Activated CD8-positive, alpha-beta memory T cell treated with anti-CD3 and anti-CD28 coated beads, Interleukin-2, amount 50 U/mL, for 48 hours (primary cell): ENCODE results near the gene PDCD1.
"Not testable (repeated sequence)": the region's sequence is repeated elsewhere in the genome, so short reads cannot be mapped to it uniquely, and the experiment has no call there.

Source experiments
- DNase-seq: peaks from one replicate; pipeline ENCODE4 v3.0.0-alpha.2; 2020

Gene PDCD1

DNA sequence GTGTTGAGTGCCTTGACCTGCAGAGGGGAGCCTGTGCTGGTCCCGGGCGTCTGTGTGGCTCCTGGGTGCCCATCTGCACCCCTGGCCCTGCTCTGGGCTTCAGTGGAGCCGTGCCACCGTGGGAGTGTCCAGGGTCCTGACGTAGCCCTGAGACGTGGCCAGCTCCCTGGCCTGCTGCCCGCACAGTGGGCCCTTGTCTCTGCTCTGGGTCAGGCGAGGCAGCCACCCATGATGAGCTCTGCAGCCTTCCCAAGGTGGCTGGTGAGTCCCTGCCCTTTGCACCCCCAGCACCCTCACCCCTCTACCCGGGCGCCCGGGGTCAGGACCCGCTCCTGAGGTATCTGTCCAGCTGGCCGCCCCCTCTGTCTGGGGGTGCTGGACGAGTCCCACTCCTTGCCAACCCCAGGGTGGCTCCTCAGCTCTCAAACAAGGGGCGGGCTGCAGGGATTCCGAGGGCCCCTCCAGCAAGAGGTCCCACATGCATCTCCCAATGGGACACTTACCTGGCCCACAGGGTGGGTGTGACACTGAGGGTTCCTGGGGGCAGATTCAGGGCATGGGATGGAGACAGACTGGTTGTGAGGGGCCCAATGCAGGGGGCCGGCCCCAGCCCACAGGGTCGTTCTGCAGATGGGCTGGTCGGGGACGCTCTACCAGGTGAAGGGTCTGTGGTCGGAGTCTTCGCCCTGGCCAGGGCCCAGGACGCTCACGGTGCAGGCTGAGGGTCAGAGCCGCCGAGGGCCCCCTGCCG lies 47.3 kb downstream of the PDCD1 start:
- no peak for DNase-seq

DNA sequence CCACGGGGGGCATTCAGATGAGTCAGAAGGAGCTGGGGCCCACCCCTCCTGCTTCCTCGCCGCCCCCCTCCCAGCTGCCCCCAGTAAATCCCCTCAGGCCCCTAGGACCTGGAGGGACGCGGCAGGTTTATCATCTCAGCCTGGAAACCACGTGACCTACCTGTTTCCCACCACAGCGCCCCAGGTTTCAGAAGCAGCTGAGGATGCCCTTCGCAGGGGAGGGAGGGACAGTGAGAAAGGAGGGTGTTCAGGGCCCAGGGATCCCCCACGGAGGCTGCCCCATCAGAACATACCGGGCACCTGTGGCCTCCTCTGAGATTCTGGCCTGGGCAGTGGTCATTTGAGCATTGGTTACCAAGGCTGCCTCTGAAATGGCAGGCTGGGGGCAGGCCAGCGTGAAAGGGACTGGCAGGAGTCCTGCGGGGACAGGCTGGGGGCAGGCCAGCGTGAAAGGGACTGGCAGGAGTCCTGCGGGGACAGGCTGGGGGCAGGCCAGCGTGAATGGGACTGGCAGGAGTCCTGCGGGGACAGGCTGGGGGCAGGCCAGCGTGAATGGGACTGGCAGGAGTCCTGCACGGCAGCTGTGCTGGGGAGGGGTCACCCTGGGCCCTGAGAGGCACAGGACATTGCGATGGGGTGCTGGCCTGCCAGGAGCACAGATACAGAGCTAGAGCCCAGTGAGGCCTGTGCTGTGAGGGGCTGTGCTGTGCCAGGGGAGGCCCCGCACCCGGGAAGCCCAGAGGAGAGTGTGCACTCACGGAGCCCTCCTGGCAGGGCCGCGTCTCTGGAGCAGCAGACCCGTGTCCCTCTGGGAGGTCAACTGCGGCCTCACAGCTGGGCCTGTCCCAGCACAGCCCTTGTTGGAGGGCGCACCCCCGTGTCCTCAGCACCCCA lies 48.1 kb downstream of the PDCD1 start:
- no peak for DNase-seq

DNA sequence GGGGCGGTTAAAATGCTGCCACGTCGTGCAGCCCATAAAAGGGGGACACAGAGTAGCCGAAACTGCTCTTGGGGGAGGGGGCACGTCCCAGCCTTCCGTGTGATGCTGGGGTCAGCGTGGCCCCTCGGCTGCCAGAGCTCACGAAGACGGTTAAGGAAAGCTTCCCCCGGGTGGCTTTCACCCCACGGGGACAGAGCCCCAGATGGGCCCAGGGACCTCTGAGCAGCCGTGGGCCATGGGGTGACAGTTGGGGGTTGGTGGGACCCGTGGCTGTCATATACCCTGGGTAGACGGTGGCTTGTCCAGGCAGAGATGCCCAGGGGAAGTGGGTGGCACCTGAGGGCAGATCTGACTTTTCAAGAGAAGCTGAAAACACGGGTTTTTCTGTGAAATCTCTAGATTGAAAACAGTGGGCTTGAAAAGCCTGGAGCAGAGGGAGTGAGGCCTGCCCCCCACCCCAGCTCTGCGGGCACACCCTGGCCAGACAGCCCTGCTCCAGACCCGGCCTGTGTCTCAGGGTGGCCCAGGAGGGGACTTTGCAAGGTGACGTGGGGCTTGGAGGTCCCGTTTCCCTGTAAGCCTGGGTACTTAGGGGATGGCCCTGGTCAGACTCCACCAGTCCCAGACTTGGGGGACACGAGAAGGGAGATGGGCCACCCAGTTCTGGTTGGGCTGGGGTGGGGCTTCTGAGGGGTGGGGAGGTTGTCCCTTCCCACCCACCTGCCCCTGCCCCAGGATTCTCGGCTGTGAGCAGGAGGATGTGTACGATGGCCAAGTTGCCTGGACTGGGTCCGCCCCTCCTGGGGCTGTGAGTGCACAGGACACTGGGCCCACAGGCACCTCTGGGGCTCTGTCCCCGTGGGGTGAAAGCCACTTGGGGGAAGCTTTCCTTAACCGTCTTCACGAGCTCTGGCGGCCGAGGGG lies 49.0 kb downstream of the PDCD1 start:
- no peak for DNase-seq

DNA sequence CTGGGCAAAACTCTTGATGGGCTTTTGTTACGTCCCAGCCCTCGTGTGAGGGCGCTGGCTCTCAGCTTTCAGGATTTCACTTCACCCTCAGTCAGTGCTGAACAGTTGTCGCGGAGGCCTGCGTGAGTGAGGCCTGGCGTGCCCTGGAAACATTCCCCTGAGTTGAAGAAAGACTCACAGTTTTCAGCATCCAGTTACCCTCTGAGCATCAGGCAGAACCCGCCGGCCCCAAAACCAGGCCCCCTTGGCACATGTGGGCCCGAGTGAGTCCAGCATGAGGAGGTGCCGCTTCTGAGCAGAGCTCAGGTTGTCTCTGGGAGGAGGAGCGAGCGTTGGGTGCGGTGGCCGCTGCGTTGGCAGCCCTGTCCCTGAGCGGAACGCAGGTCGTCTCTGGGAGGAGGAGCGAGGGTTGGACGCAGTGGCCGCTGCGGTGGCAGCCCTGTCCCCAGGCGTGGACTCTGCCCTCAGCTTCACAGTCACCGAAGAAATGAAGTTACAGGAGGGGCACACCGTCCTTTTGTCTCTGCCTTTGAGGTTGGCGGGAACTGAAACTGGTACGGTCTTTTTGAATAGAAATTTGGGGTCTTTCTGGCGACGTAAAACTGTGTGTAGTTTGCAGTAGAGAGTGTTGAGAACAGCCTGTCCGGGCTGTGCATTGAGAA lies 49.8 kb downstream of the PDCD1 start, which contains the start of gene NEU4:
NEU4 (plus strand) TSS at position 473 of the 662 bp plus-strand sequence. CDS start 5,292 bp downstream, outside the sequence.
- no peak for DNase-seq

DNA sequence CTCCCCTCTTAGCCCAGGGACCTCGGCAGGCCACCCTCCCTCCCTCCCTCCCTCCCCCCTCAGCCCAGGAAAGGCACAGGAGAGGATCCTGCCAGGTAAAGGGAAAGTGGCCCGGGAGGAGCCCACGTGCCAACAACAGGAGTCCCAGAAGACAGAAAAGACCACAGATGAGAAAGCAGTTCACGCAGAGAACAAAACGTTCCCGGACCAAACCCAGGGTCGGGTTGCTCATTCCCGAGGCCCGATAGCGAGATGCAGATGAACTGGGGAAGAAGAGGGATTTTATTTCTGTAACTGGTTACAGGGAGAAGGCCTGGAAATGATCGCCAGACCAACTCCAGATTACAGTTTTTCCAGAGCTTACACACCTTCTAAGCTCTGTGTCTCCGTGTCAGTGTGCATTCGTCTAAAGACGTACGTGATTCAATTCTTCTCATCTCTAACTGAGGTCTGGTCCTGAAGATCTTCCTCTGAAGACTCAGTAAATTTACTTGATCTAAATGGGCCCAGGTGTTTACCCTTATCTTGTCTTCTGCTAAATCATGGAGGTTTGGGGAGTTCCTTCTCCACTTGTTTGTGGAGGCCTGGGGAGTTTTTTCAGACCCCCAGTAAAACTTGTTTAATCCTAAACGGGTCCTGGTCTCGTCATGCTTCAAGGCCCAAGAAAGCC lies 50.5 kb downstream of the PDCD1 start:
- no peak for DNase-seq

DNA sequence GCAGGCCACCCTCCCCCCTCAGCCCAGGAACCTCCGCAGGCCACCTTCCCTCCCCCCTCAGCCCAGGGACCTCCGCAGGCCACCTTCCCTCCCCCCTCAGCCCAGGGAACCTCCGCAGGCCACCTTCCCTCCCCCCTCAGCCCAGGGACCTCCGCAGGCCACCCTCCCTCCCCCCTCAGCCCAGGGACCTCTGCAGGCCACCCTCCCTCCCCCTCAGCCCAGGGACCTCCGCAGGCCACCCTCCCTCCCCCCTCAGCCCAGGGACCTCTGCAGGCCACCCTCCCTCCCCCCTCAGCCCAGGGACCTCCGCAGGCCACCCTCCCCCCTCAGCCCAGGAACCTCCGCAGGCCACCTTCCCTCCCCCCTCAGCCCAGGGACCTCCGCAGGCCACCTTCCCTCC lies 52.5 kb downstream of the PDCD1 start:
- not testable (repeated sequence) for DNase-seq

DNA sequence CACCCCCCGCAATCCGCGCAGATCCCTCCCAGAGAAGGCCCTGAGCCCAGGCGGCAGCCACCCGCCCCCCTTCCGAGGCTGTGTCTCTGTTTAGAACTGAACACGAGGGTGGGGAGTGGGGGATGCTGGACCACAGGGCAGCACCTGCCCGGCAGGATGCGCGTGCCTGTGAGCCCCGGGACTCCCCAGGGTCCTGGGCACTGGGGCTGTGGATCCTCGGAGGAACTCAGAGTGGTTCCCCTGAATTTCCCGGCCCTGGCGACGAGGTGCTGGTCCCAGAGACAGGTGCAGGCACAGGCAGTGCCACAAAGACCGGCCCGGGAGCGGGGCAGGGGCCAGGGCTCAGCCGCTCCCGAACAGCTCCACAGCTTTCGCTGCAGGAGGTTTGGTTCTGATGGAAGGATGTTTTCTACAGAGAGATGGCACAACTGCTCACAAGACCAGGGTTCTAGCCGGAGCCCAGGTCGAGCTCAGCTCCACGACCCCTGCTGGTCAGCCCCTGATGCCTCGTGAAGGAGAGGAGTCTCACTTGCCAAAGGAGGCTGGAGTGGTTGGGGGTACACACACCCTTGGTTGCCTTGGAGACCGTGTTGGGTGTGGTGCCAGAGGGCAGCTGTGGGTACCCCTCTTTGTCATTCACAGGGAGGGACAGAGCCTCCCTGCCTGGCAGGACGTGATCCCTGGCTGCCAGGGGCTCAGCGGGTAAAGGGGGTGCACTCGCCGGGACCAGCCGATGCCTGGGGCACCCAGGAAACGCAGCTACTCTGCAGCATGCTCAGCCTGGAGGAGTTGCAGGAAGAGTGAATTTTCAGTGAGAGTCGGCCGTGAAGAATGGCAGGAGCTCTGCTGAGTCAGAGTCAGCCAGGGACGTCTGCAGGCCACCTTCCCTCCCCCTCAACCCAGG lies 54.1 kb downstream of the PDCD1 start:
- peak; percentile 73 for DNase-seq

DNA sequence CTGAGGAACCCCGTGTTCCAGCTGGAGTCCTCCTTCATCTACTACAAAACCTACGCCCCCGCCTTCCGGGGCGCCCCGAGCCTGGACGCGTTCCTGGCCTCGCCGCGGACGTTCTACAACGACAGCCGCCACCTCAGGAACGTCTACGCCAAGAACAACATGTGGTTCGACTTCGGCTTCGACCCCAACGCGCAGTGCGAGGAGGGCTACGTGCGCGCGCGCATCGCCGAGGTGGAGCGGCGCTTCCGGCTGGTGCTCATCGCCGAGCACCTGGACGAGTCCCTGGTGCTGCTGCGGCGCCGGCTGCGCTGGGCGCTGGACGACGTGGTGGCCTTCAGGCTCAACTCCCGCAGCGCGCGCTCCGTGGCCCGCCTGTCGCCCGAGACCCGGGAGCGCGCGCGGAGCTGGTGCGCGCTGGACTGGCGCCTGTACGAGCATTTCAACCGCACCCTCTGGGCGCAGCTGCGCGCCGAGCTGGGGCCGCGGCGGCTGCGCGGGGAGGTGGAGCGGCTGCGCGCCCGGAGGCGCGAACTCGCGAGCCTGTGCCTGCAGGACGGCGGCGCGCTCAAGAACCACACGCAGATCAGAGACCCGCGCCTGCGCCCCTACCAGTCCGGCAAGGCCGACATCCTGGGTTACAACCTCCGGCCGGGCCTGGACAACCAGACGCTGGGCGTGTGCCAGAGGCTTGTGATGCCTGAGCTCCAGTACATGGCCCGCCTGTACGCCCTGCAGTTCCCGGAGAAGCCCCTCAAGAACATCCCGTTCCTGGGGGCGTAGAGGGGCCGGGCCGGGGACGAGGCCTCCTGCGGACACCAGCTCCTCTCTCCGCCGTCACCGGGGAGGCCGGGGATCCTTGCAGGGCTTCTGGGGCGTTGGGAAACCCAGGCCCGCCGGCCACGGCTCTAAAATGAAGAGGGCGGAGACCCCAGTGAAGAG lies 55.0 kb downstream of the PDCD1 start:
- DNase-seq: peak; percentile 80

DNA sequence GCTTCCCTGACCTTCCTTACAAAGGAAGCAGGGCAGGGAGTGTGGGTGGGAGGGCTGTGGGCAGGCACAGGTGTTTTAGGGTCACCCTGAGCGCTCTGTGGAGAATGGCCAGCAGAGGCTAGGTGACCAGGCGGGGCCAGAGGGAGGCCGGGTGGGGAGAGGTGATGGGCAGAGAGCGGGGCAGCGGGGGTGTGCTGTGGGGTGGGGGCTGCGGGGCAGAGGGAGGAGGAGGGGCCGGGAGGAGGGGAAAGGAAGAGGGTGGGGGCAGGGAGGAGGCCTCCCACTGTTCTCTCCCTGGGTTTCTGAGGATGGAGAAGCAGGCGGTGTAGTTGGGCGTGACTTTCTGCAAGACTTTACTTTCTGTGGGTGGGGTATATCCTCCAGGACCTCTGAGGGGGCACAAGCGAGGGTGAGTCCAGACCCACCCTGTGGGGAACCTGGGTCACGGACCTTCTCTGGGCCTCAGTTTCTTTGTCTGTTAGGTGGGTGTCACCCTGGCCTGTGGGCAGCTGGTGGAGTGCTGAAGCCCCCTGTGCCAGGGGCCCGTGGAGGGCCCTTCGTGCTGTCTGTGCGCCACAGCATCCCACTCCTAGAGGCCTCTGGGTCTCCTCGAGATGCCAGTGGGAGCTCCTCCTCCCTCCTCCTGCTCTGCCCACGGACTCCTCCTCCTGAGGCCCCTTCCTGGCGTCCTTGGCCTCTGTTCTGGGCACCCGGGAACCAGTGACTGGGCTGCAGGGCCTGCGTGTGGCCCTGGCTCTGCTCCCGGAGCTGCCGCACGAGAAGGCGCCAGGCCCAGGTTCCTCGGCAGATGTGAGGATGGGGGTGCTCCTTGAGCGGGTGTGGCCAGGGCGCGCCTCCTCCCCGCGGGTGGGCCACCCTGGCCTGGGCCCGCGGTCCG lies 56.0 kb downstream of the PDCD1 start:
- peak; percentile 53 for DNase-seq

DNA sequence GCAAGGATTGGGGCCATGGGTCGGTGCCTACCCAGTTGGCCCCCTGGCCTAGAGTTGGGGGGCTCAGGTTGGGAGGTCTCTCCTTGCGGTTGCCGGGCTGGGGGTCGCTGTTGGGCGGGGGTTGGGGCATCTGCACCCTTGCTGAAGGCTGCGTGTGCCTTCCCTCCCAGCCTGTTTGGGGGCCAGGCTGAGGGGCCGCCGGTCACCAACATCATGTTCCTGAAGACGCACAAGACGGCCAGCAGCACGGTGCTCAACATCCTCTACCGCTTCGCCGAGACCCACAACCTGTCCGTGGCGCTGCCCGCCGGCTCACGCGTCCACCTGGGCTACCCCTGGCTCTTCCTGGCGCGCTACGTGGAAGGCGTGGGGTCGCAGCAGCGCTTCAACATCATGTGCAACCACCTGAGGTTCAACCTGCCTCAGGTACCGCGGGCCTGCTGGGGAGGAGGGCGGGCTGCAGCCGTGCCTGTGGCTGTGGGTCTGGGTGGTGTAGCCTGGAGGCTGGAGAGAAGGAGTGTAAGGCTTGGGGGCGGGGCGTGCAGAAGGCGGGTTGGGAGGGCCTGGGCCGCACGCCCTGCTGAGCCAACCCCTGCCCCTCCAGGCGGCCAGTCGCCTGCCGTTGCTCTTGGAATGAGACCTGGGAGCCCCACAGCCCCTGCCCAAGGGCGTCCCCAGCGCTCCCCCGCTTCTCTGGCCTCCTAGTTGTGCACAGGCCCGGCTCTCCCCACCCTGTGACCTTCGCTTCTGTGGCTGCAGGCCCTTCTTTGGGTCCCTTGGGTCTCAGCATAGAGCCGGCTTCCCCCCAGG lies 56.9 kb downstream of the PDCD1 start:
- DNase-seq: no peak

DNA sequence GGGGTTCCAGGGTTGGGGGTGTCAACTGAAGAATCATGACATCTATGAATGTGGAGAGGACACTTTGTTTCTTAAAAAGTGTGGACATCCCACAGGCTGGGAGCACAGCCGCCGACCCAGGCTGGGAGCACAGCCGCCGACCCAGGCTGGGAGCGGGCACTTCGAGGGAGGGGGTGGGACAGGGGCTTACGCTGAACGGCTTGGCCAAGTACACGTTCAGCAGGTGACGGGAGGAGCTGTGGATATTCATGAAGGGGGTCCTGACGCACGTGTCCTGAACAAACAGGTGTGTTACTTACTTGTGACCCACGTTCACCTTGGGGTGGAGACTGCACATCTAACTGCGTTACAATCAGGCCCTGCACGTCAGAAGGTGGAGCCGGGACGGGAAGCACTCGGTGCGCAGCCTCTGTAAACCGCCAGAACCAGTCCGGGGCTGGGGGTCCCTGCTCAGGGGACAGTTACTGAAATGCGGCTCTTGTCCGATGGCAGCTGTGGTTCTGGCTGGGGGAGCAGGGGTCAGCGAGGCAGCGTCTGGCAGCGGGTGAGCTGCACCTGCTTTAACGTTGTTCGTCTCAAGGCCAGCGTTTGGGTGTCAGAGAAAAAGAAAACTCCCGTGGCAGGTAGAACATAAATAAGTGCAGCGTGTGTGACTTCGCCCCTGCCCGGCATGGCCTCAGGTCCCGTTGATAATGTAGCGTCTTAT lies 58.3 kb downstream of the PDCD1 start:
- DNase-seq: not testable (repeated sequence)
